LoVo (cell line): ENCODE results near the gene TPBG.
"Not testable (repeated sequence)": the region's sequence is repeated elsewhere in the genome, so short reads cannot be mapped to it uniquely, and the experiment has no call there.

Experiments used
- DNase-seq: peaks from one replicate; pipeline ENCODE4 v3.0.0-alpha.2; 2016; ENCODE audit warnings: low spot score

TPBG gene

GRCh38 chr6:82374516-82374915 lies 10.9 kb downstream of the TPBG start:
- no peak for DNase-seq

GRCh38 chr6:82376636-82377035 lies 13.0 kb downstream of the TPBG start:
- DNase-seq, result no peak

- DNase-seq, result no peak
Observed at GRCh38 chr6:82380566-82381185, 17.1 kb downstream of the TPBG start.

GRCh38 chr6:82381278-82381677 lies 17.7 kb downstream of the TPBG start:
- no peak for DNase-seq

DNA sequence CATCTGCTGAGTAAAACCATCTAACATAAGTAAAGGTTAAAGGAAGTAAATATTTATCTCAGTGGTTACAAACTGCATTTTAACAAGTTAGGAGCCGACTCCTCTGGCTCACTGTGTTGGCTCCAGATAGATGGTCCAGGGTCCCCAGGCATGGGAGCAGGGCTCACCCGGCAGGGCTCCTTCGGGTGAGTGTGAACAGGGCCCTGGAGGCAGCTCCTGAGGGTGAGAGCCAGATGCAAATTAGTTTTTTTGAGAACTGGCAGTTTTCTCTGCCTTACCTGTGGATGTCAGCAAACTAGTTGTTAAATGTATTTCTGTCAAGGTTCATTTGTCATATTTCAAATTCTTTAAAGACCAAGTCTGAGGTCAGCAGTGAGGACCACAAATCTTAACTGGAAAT lies 21.5 kb downstream of the TPBG start:
- DNase-seq, result no peak

- no peak for DNase-seq
Observed at GRCh38 chr6:82385546-82385945, 21.9 kb downstream of the TPBG start.

- DNase-seq, result peak; percentile 39
Observed at GRCh38 chr6:82385961-82386360, 22.3 kb downstream of the TPBG start.

- not testable (repeated sequence) for DNase-seq
Observed at GRCh38 chr6:82394770-82395169, 31.2 kb downstream of the TPBG start.

DNA sequence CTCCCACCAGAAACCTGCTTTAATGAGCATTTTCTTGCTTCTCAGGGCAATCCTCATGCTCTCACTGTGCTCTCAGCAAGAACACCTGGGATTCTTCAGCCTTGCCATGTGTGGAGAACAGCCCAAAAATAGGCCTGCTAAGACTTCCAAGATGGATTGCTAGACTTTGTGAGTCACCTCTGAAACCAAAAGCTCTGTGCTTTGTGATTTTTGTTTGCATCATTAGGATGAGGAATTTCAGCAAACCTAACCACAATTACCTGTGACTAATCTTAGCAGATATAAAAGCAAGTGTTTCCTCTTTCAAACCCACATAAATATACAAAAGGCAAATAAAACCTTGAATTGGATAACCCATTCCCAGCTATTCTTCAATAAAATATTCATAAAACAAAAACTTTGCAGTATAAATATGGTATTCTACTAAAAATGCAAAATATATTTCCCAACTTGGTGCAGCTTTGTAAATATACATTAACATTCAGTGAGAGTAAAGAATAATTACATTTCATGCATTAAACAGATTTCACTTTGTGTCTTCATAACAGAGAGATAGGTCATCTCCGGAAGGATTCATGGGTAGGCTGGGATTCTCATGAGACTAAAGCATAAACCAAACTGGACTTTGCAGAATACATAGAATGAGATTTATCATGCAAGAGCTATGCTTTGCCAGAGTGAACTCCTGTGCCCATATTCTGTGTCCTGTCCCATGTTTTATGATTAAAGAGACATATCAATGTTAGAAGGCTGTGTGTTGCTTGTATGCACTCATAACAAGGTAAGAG lies 33.5 kb downstream of the TPBG start:
- peak; percentile 58 for DNase-seq

- DNase-seq, result no peak
Observed at GRCh38 chr6:82397962-82398692, 34.5 kb downstream of the TPBG start.

GRCh38 chr6:82408952-82409431 lies 45.4 kb downstream of the TPBG start:
- no peak for DNase-seq

GRCh38 chr6:82410151-82410648 lies 46.6 kb downstream of the TPBG start:
- no peak for DNase-seq

DNA sequence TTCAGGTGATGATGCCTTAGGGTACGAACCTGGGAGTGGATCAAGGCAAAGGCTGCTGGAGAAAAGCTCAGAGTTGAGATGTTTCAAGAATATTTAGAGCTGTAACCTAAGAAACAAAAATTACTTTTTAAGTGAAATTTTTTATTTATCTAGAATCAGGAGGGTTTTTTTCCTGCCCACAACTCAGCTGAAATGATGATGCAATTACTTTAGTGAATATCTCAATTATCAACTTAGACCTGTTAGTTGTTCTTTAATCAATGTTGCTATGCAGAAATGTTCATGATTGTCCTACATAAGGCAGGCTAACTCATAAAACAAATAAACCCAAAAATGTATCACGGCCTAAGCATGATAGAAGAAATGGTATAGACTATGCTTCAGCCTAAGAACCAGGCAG lies 50.3 kb downstream of the TPBG start:
- DNase-seq, result no peak

- DNase-seq, result no peak
Observed at GRCh38 chr6:82415820-82416219, 52.2 kb downstream of the TPBG start.

DNA sequence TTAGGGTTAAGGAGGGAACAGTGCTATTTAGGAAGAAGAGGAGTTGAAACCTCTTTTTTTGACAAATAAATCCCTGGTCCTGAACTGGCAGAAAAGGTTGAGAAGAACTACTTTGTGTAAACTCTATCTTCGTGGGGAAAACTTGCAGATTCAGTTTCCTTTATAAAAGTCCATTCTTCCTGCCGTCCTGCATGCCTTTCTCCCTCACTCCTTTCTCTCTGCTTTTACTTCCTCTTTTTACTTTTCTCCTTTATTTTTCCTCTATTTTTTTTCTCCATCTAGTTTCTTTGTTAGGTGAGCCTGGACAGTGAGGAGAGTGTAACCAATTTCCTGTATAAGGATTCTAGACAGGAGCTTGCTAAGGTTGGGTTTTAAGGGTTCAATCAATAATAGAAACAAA lies 52.7 kb downstream of the TPBG start:
- DNase-seq, result no peak
